Neutrophil (primary cell): ENCODE results near the gene REEP1.

Experiments used
- H3K27ac ChIP-seq: fragments of 200-600 bp; sonication (generic); 2 replicates; pipeline ENCODE4 v1.5.1; 2016; ENCODE audit warnings: mild to moderate bottlenecking, moderate library complexity
- H3K27me3 ChIP-seq: fragments of 200-600 bp; sonication (generic); 2 replicates; pipeline ENCODE4 v1.6.0; 2016; ENCODE audit warnings: mild to moderate bottlenecking
- H3K36me3 ChIP-seq: fragments of 200-600 bp; sonication (generic); 2 replicates; pipeline ENCODE4 v1.5.1; 2017
- H3K4me1 ChIP-seq, 2 experiments: fragments of 200-600 bp in 1 of 2; sonication (generic) in 1 of 2; 1 replicate in 1 of 2; 2 replicates in 1 of 2; pipeline versions ENCODE4 v1.5.1 to v1.6.1; 2013 to 2016; ENCODE audit warnings: low read depth in 1 of 2, low read length in 1 of 2, mild to moderate bottlenecking in 1 of 2, moderate library complexity in 1 of 2; ENCODE audit not compliant: control insufficient read depth in 1 of 2, insufficient read depth in 1 of 2
- H3K4me3 ChIP-seq, 2 experiments: fragments of 200-600 bp in 1 of 2; sonication (generic) in 1 of 2; 1 replicate in 1 of 2; 2 replicates in 1 of 2; pipeline ENCODE4 v1.5.1; 2013 to 2016; ENCODE audit warnings: low read depth in 1 of 2, low read length in 1 of 2, mild to moderate bottlenecking in 1 of 2, moderate library complexity in 1 of 2
- H3K9me3 ChIP-seq: fragments of 200-600 bp; sonication (generic); 2 replicates; pipeline ENCODE4 v1.5.1; 2016
- CTCF ChIP-seq: fragments of 200-600 bp; sonication (generic); IDR thresholded peaks from 2 replicates; pipeline ENCODE4 v1.5.1; 2016; ENCODE audit warnings: antibody characterized with exemption

The REEP1 gene

GRCh38 chr2:86358957-86359356, 21.5 kb upstream of the REEP1 start:
- TF ChIP-seq CTCF, result no peak
- Histone ChIP-seq H3K4me1 (no peaks in the 10 kb centered on the region), H3K36me3 (no peaks in the 10 kb centered on the region), H3K27me3 (peaks cover 18% of the 10 kb centered on the region), H3K4me3 (no peak overlapping the region), H3K27ac (no peak overlapping the region), H3K9me3 (no peaks in the 10 kb centered on the region)

GRCh38 chr2:86357392-86357963, 20.1 kb upstream of the REEP1 start:
- Histone ChIP-seq H3K4me3 (no peak overlapping the region), H3K9me3 (no peaks in the 10 kb centered on the region), H3K36me3 (no peaks in the 10 kb centered on the region), H3K27me3 (peaks cover 32% of the 10 kb centered on the region), H3K27ac (no peak overlapping the region), H3K4me1 (no peaks in the 10 kb centered on the region)
- no peak for TF ChIP-seq CTCF

GRCh38 chr2:86352727-86353221, 15.3 kb upstream of the REEP1 start:
- TF ChIP-seq CTCF, result no peak
- H3K36me3 ChIP-seq, result no peaks in the 10 kb centered on the region
- no peak overlapping the region for H3K4me3 ChIP-seq
- H3K27me3 ChIP-seq, result peaks cover 49% of the 10 kb centered on the region
- H3K9me3 ChIP-seq, result no peaks in the 10 kb centered on the region
- no peaks in the 10 kb centered on the region for H3K4me1 ChIP-seq
- no peak overlapping the region for H3K27ac ChIP-seq

GRCh38 chr2:86352137-86352726, 14.8 kb upstream of the REEP1 start:
- no peaks in the 10 kb centered on the region for H3K9me3 ChIP-seq
- H3K4me3 ChIP-seq, result no peak overlapping the region
- no peak for TF ChIP-seq CTCF

GRCh38 chr2:86350751-86351150, 13.3 kb upstream of the REEP1 start:
- Histone ChIP-seq H3K27me3 (peaks cover 54% of the 10 kb centered on the region), H3K9me3 (no peaks in the 10 kb centered on the region), H3K4me3 (no peak overlapping the region), H3K36me3 (no peaks in the 10 kb centered on the region), H3K4me1 (no peaks in the 10 kb centered on the region), H3K27ac (no peak overlapping the region)
- TF ChIP-seq CTCF, result no peak

More at GRCh38 chr2:86352137-86352726, 14.8 kb upstream of the REEP1 start:
- Histone ChIP-seq H3K36me3 (no peaks in the 10 kb centered on the region), H3K27me3 (peaks cover 49% of the 10 kb centered on the region), H3K4me1 (no peaks in the 10 kb centered on the region), H3K27ac (no peak overlapping the region)
